B cell (primary cell): ENCODE results near the gene VWA8. TPM values are rescaled to one million over a fixed set of nuclear protein-coding genes. Genes with fewer than 3 reads are reported as not detected.

ENCODE experiments used
- ATAC-seq: fragments of 200-7000 bp; cut with Tn5 transposase; one replicate; pipeline ENCODE4 v1.10.0; 2021; ENCODE audit warnings: low read depth, mild to moderate bottlenecking, moderate number of reproducible peaks, moderate library complexity
- CTCF ChIA-PET: fragments of 350-600 bp; sonication (Branson Sonifier 250); formaldehyde crosslinking; loops from one replicate; lab custom pipeline; 2021; ENCODE audit warnings: antibody characterized with exemption, inconsistent platforms; lab: Charles Lee
- POLR2A ChIA-PET: fragments of 350-600 bp; sonication (Branson Sonifier 250); formaldehyde crosslinking; loops from one replicate; lab custom pipeline; 2021; ENCODE audit warnings: antibody characterized with exemption; lab: Charles Lee
- DNase-seq: peaks from one replicate; pipeline ENCODE4 v3.0.0; 2013
- H2AFZ ChIP-seq: 2 replicates; pipeline ENCODE4 v1.6.1; 2012; ENCODE audit warnings: mild to moderate bottlenecking, low read depth, low read length; ENCODE audit not compliant: insufficient read depth, poor library complexity, severe bottlenecking
- H3K27ac ChIP-seq, 2 donors: 1 replicate in 1 of 2; 2 replicates in 1 of 2; pipeline ENCODE4 v1.5.1; 2012 to 2013; ENCODE audit warnings: low read length in 2 of 2, mild to moderate bottlenecking in 2 of 2, moderate library complexity in 1 of 2
- H3K27me3 ChIP-seq, 4 experiments: fragments of 200-600 bp in 1 of 4; sonication (generic) in 1 of 4; replicated peaks in 1 of 4; 1 replicate in 2 of 4; 2 replicates in 2 of 4; pipeline versions ENCODE4 v1.6.1 to v1.7.0; 2013 to 2016; ENCODE audit warnings: low read length in 3 of 4, mild to moderate bottlenecking in 2 of 4, mixed read lengths in 1 of 4, moderate library complexity in 1 of 4; ENCODE audit not compliant: insufficient read depth in 4 of 4, control insufficient read depth in 3 of 4; ENCODE audit errors: control extremely low read depth in 1 of 4
- H3K36me3 ChIP-seq, 2 experiments: replicated peaks in 1 of 2; 1 replicate in 1 of 2; 2 replicates in 1 of 2; pipeline versions ENCODE4 v1.6.1 to v1.7.1; 2013; ENCODE audit warnings: low read length in 1 of 2; ENCODE audit not compliant: insufficient read depth in 2 of 2, control insufficient read depth in 1 of 2; ENCODE audit errors: control extremely low read depth in 1 of 2, extremely low read depth in 1 of 2
- H3K4me1 ChIP-seq, 2 donors: fragments of 200-600 bp in 1 of 2; sonication (generic) in 1 of 2; 1 replicate in 1 of 2; 2 replicates in 1 of 2; pipeline versions ENCODE4 v1.5.1 to v1.6.1; 2013 to 2017; ENCODE audit warnings: low read length in 2 of 2; ENCODE audit not compliant: control insufficient read depth in 2 of 2, insufficient read depth in 2 of 2
- H3K4me2 ChIP-seq: replicated peaks from 2 replicates; pipeline ENCODE3; 2012; ENCODE audit warnings: mild to moderate bottlenecking, low read depth, low read length; ENCODE audit not compliant: poor library complexity, severe bottlenecking
- H3K4me3 ChIP-seq, 5 experiments: fragments of 200-600 bp in 1 of 5; sonication (generic) in 1 of 5; 1 replicate in 3 of 5; 2 replicates in 2 of 5; pipeline versions ENCODE4 v1.5.1 to v1.7.0; 2011 to 2016; ENCODE audit warnings: low read length in 4 of 5, mild to moderate bottlenecking in 4 of 5, low read depth in 2 of 5, control low read depth in 1 of 5, moderate library complexity in 1 of 5; ENCODE audit not compliant: insufficient read depth in 1 of 5; ENCODE audit errors: control extremely low read depth in 1 of 5, extremely low read depth in 1 of 5
- H3K79me2 ChIP-seq: fragments of 200-600 bp; sonication (generic); one replicate; pipeline ENCODE4 v1.6.0; 2016; ENCODE audit warnings: low read length; ENCODE audit not compliant: control insufficient read depth, insufficient read depth
- H3K9ac ChIP-seq: fragments of 200-600 bp; sonication (generic); 2 replicates; pipeline ENCODE4 v1.6.1; 2017; ENCODE audit warnings: mild to moderate bottlenecking, low read length, moderate library complexity
- H3K9me3 ChIP-seq, 3 donors: one replicate each; pipeline versions ENCODE4 v1.6.1 to v1.7.1; 2013; ENCODE audit warnings: low read length in 2 of 3; ENCODE audit not compliant: control insufficient read depth in 2 of 3, insufficient read depth in 1 of 3; ENCODE audit errors: control extremely low read depth in 1 of 3
- H4K20me1 ChIP-seq: 2 replicates; pipeline ENCODE4 v1.6.0; 2012; ENCODE audit warnings: mild to moderate bottlenecking, low read length; ENCODE audit not compliant: insufficient read depth, control insufficient read depth, poor library complexity, severe bottlenecking
- H3K27ac Mint-ChIP-seq: one replicate; pipeline ENCODE4 v1.8.0; 2021; ENCODE audit warnings: mixed read lengths
- H3K27me3 Mint-ChIP-seq: one replicate; pipeline ENCODE4 v1.8.0; 2021; ENCODE audit warnings: mixed read lengths
- H3K4me1 Mint-ChIP-seq: one replicate; pipeline ENCODE4 v1.8.0; 2021; ENCODE audit warnings: mixed read lengths
- H3K4me3 Mint-ChIP-seq: one replicate; pipeline ENCODE4 v1.8.0; 2021; ENCODE audit warnings: mixed read lengths
- H3K9me3 Mint-ChIP-seq: one replicate; pipeline ENCODE4 v1.8.0; 2022; ENCODE audit warnings: mixed read lengths; ENCODE audit not compliant: insufficient read depth
- CTCF ChIP-seq: fragments of 200-600 bp; IDR thresholded peaks from one replicate; pipeline ENCODE4 v1.8.0; 2022; ENCODE audit warnings: antibody characterized with exemption, mild to moderate bottlenecking
- EZH2 ChIP-seq: IDR thresholded peaks from 2 replicates; pipeline ENCODE4 v1.6.1; 2012; ENCODE audit warnings: borderline replicate concordance, low read depth, mild to moderate bottlenecking, moderate library complexity, low read length; ENCODE audit not compliant: insufficient read depth, poor library complexity, severe bottlenecking
- WGBS: methylation state at CpG from one replicate; pipeline ENCODE4 v1.1.5; 2013; ENCODE audit warnings: missing lambda C conversion rate; ENCODE audit not compliant: insufficient coverage; 5-methylcytosine and 5-hydroxymethylcytosine counted together
- intact Hi-C: fragments of 100-400 bp; cut with micrococcal nuclease; formaldehyde crosslinking; loops from one replicate; pipeline ENCODE4 v1.10.0; 2022
- polyA plus RNA-seq: library from polyadenylated mRNA; depleted of rRNA; stranded (reverse); fragments of >200 nt; gene quantifications from 2 replicates; pipeline ENCODE4 v1.2.3, GENCODE V29; 2012
- total RNA-seq, 2 donors: library from RNA; stranded (reverse); fragments of 120-200 nt in 1 of 2; gene quantifications; 1 replicate in 1 of 2; 2 replicates in 1 of 2; pipeline versions ENCODE4 v1.2.3 to v1.2.4, GENCODE V29; 2013 to 2022

Gene VWA8
- total and polyA plus RNA-seq, 2 donors (not counting 1 experiment from before 2014, with no cell fraction given): 6.0 to 19.7 TPM

- no peak overlapping the region for H3K9ac ChIP-seq
- ATAC-seq: no peak
- Mint-ChIP-seq H3K4me1 (no peaks in the 10 kb centered on the region), H3K9me3 (no peaks in the 10 kb centered on the region), H3K27me3 (no peaks in the 10 kb centered on the region), H3K27ac (no peak overlapping the region), H3K4me3 (no peak overlapping the region)
- no peaks in the 10 kb centered on the region for H3K36me3 ChIP-seq
- no peaks in the 10 kb centered on the region for H3K27me3 ChIP-seq
- CTCF ChIA-PET: no interaction called here
- 89% methylated on average over 11 of the region's 15 CpGs for WGBS
- TF ChIP-seq EZH2 (no peak), CTCF (no peak)
- H3K27ac ChIP-seq: no peak overlapping the region
- no peaks in the 10 kb centered on the region for H4K20me1 ChIP-seq
- no peak for DNase-seq
- no peaks in the 10 kb centered on the region for H3K4me1 ChIP-seq
- intact Hi-C loops: no loop called here
- H3K79me2 ChIP-seq: no peaks in the 10 kb centered on the region
- no peak overlapping the region for H2AFZ ChIP-seq
- POLR2A ChIA-PET: no interaction called here
- H3K4me2 ChIP-seq: no peak overlapping the region
- no peaks in the 10 kb centered on the region for H3K9me3 ChIP-seq
- no peak overlapping the region for H3K4me3 ChIP-seq
These were observed 440.0 kb downstream of the VWA8 start for GRCh38 chr13:41520660-41521630.

- H2AFZ ChIP-seq: no peak overlapping the region
- no peaks in the 10 kb centered on the region for H3K4me1 ChIP-seq
- no peaks in the 10 kb centered on the region for H3K27me3 Mint-ChIP-seq
- TF ChIP-seq CTCF (no peak), EZH2 (no peak)
- no peak overlapping the region for H3K4me2 ChIP-seq
- intact Hi-C loops: no loop called here
- H3K27ac ChIP-seq: no peak overlapping the region
- DNase-seq: no peak
- WGBS: 78% methylated on average over 4 of the region's 7 CpGs
- no peaks in the 10 kb centered on the region for H3K79me2 ChIP-seq
- no peak overlapping the region for H3K9ac ChIP-seq
- ChIA-PET POLR2A (no interaction called here), CTCF (no interaction called here)
- no peak overlapping the region for H3K4me3 ChIP-seq
- no peak overlapping the region for H3K27ac Mint-ChIP-seq
- no peaks in the 10 kb centered on the region for H3K4me1 Mint-ChIP-seq
- H4K20me1 ChIP-seq: no peaks in the 10 kb centered on the region
- H3K9me3 Mint-ChIP-seq: no peaks in the 10 kb centered on the region
- no peak for ATAC-seq
- no peak overlapping the region for H3K4me3 Mint-ChIP-seq
- no peaks in the 10 kb centered on the region for H3K9me3 ChIP-seq
- H3K36me3 ChIP-seq: no peaks in the 10 kb centered on the region
- H3K27me3 ChIP-seq: no peaks in the 10 kb centered on the region
These were observed 440.8 kb downstream of the VWA8 start for GRCh38 chr13:41520016-41520659.
